ENCODE data around the gene MBD4.

Gene MBD4

GRCh38 chr3:129428007-129428375 lies 11.8 kb downstream of the MBD4 start:
- Mint-ChIP-seq H3K4me1 (peaks cover 35% of the 10 kb centered on the region), H3K27ac (no peak overlapping the region), H3K4me3 (peak overlapping the region; percentile 73), H3K27me3 (peaks cover 1% of the 10 kb centered on the region), H3K9me3 (no peaks in the 10 kb centered on the region), H3K36me3 (peaks cover 1% of the 10 kb centered on the region)

- H3K4me3 Mint-ChIP-seq = no peak overlapping the region
- H3K4me1 Mint-ChIP-seq = peaks cover 35% of the 10 kb centered on the region
- no peak overlapping the region for H3K27ac Mint-ChIP-seq
- no peaks in the 10 kb centered on the region for H3K9me3 Mint-ChIP-seq
- peaks cover 1% of the 10 kb centered on the region for H3K27me3 Mint-ChIP-seq
- H3K36me3 Mint-ChIP-seq = peaks cover 2% of the 10 kb centered on the region
Observed at GRCh38 chr3:129425619-129426018, 14.1 kb downstream of the MBD4 start.

- peaks cover 2% of the 10 kb centered on the region for H3K36me3 Mint-ChIP-seq
- H3K27me3 Mint-ChIP-seq = peaks cover 1% of the 10 kb centered on the region
- H3K4me3 Mint-ChIP-seq = no peak overlapping the region
- peaks cover 35% of the 10 kb centered on the region for H3K4me1 Mint-ChIP-seq
- no peak overlapping the region for H3K27ac Mint-ChIP-seq
- no peaks in the 10 kb centered on the region for H3K9me3 Mint-ChIP-seq
Observed at GRCh38 chr3:129425213-129425612, 14.5 kb downstream of the MBD4 start.

GRCh38 chr3:129424185-129424841 lies 15.4 kb downstream of the MBD4 start:
- Mint-ChIP-seq H3K36me3 (peaks cover 2% of the 10 kb centered on the region), H3K9me3 (no peaks in the 10 kb centered on the region), H3K4me3 (no peak overlapping the region), H3K27ac (peak overlapping the region; percentile 23), H3K4me1 (peaks cover 28% of the 10 kb centered on the region), H3K27me3 (peaks cover 1% of the 10 kb centered on the region)

- H3K4me1 Mint-ChIP-seq = peaks cover 14% of the 10 kb centered on the region
Observed at GRCh38 chr3:129422897-129423296, 16.9 kb downstream of the MBD4 start.

GRCh38 chr3:129421988-129422745 lies 17.6 kb downstream of the MBD4 start:
- H3K9me3 Mint-ChIP-seq = no peaks in the 10 kb centered on the region
- H3K27ac Mint-ChIP-seq = no peak overlapping the region
- no peaks in the 10 kb centered on the region for H3K27me3 Mint-ChIP-seq
- peaks cover 7% of the 10 kb centered on the region for H3K4me1 Mint-ChIP-seq
- no peak overlapping the region for H3K4me3 Mint-ChIP-seq
- H3K36me3 Mint-ChIP-seq = peaks cover 2% of the 10 kb centered on the region

More at GRCh38 chr3:129422897-129423296, 16.9 kb downstream of the MBD4 start:
- Mint-ChIP-seq H3K27me3 (peaks cover 1% of the 10 kb centered on the region), H3K27ac (no peak overlapping the region), H3K4me3 (no peak overlapping the region), H3K36me3 (peaks cover 2% of the 10 kb centered on the region), H3K9me3 (no peaks in the 10 kb centered on the region)

GRCh38 chr3:129421236-129421883 lies 18.4 kb downstream of the MBD4 start:
- H3K27ac Mint-ChIP-seq = no peak overlapping the region
- peaks cover 2% of the 10 kb centered on the region for H3K36me3 Mint-ChIP-seq
- no peaks in the 10 kb centered on the region for H3K27me3 Mint-ChIP-seq
- peaks cover 7% of the 10 kb centered on the region for H3K4me1 Mint-ChIP-seq
- no peaks in the 10 kb centered on the region for H3K9me3 Mint-ChIP-seq
- no peak overlapping the region for H3K4me3 Mint-ChIP-seq

- Mint-ChIP-seq H3K4me3 (no peak overlapping the region), H3K27me3 (no peaks in the 10 kb centered on the region), H3K36me3 (peaks cover 2% of the 10 kb centered on the region), H3K4me1 (peaks cover 6% of the 10 kb centered on the region), H3K9me3 (no peaks in the 10 kb centered on the region), H3K27ac (no peak overlapping the region)
Observed at GRCh38 chr3:129419476-129419875, 20.3 kb downstream of the MBD4 start.

GRCh38 chr3:129418041-129418973 lies 21.4 kb downstream of the MBD4 start:
- Mint-ChIP-seq H3K27ac (no peak overlapping the region), H3K4me1 (no peaks in the 10 kb centered on the region)

GRCh38 chr3:129417326-129417725 lies 22.4 kb downstream of the MBD4 start:
- no peak overlapping the region for H3K27ac Mint-ChIP-seq
- peaks cover 2% of the 10 kb centered on the region for H3K36me3 Mint-ChIP-seq
- H3K4me1 Mint-ChIP-seq = no peaks in the 10 kb centered on the region
- no peaks in the 10 kb centered on the region for H3K9me3 Mint-ChIP-seq
- no peaks in the 10 kb centered on the region for H3K27me3 Mint-ChIP-seq
- no peak overlapping the region for H3K4me3 Mint-ChIP-seq

More at GRCh38 chr3:129418041-129418973, 21.4 kb downstream of the MBD4 start:
- no peaks in the 10 kb centered on the region for H3K9me3 Mint-ChIP-seq
- no peaks in the 10 kb centered on the region for H3K27me3 Mint-ChIP-seq
- peaks cover 2% of the 10 kb centered on the region for H3K36me3 Mint-ChIP-seq
- no peak overlapping the region for H3K4me3 Mint-ChIP-seq

GRCh38 chr3:129416415-129416814 lies 23.3 kb downstream of the MBD4 start:
- Mint-ChIP-seq H3K4me1 (no peaks in the 10 kb centered on the region), H3K9me3 (no peaks in the 10 kb centered on the region), H3K4me3 (no peak overlapping the region), H3K27ac (no peak overlapping the region), H3K27me3 (no peaks in the 10 kb centered on the region), H3K36me3 (peaks cover 2% of the 10 kb centered on the region)

- Mint-ChIP-seq H3K4me3 (no peak overlapping the region), H3K27ac (no peak overlapping the region), H3K27me3 (no peaks in the 10 kb centered on the region), H3K4me1 (no peaks in the 10 kb centered on the region), H3K9me3 (no peaks in the 10 kb centered on the region), H3K36me3 (no peaks in the 10 kb centered on the region)
Observed at GRCh38 chr3:129415830-129416229, 23.9 kb downstream of the MBD4 start.

GRCh38 chr3:129415378-129415777 lies 24.4 kb downstream of the MBD4 start:
- H3K9me3 Mint-ChIP-seq = no peaks in the 10 kb centered on the region
- H3K36me3 Mint-ChIP-seq = no peaks in the 10 kb centered on the region
- H3K4me3 Mint-ChIP-seq = no peak overlapping the region
- H3K27ac Mint-ChIP-seq = no peak overlapping the region
- no peaks in the 10 kb centered on the region for H3K4me1 Mint-ChIP-seq
- H3K27me3 Mint-ChIP-seq = no peaks in the 10 kb centered on the region

GRCh38 chr3:129413687-129414506 lies 25.9 kb downstream of the MBD4 start:
- Mint-ChIP-seq H3K27me3 (no peaks in the 10 kb centered on the region), H3K4me3 (no peak overlapping the region), H3K9me3 (no peaks in the 10 kb centered on the region), H3K27ac (no peak overlapping the region), H3K4me1 (no peaks in the 10 kb centered on the region), H3K36me3 (no peaks in the 10 kb centered on the region)

All from activated naive CD4-positive, alpha-beta T cell treated with anti-CD3 and anti-CD28 coated beads, Interleukin-2, amount 50 U/mL, for 24 hours (primary cell).